ENCODE measurements around the gene CACNG1. TPM values are rescaled to one million over a fixed set of nuclear protein-coding genes. Genes with fewer than 3 reads are reported as not detected.
A peak's percentile ranks its signal among the peaks of the same experiment; 100 is the strongest.

CACNG1 gene
- total and polyA plus RNA-seq, 9 donors = 109 to 242 (median 197) TPM

DNA sequence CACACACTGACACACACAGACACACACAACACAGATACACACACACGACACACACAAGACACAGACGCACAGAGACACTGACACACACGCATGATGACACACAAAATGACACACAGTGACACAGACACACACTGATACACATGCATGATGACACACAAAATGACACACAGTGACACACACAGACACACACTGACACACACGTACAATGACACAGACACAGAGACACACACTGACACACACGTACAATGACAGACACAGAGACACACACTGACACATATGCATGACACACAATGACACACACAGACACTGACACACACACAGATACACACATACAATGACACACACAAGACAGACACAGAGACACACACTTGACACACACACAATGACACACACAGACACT lies 10.3 kb downstream of the CACNG1 start:
- H3K27ac ChIP-seq (ENCODE audit: low read length) = peak overlapping the region; percentile 25

DNA sequence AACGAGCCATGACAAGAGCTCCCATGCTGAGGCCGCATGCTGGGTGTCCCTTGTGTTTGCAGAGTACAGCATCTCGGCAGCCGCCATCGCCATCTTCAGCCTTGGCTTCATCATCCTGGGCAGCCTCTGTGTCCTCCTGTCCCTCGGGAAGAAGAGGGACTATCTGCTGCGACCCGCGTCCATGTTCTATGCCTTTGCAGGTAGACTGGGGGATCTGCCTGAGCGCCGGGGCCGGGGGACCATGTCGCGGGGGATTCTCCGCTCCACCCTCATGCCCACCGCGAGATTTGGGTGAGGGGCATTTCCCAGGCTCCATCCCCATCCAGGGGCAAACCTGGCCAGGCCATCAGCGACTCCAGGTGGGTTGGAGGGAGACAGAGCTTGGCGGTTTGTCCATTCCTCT lies 10.7 kb downstream of the CACNG1 start:
- H3K4me3 ChIP-seq (ENCODE audit: low read length) = no peak overlapping the region
- DNase-seq = no peak
- no peaks in the 10 kb centered on the region for H3K9me3 ChIP-seq (replicated peaks; ENCODE audit: control insufficient read depth, low read depth, low read length)
- peak overlapping the region; percentile 3 for H3K27ac ChIP-seq (ENCODE audit: low read length)
- 89% methylated on average over 15 of the region's 19 CpGs for WGBS (ENCODE audit: insufficient coverage)
- H3K4me1 ChIP-seq (ENCODE audit: control insufficient read depth, insufficient read depth, low read length) = peaks cover 64% of the 10 kb centered on the region
- H3K27me3 ChIP-seq (ENCODE audit: control insufficient read depth, insufficient read depth, low read length) = no peaks in the 10 kb centered on the region
- peaks cover 23% of the 10 kb centered on the region for H3K36me3 ChIP-seq (ENCODE audit: control insufficient read depth, insufficient read depth, low read length)

More for the DNA sequence above, 10.3 kb downstream of the CACNG1 start:
- no peak for DNase-seq
- no peaks in the 10 kb centered on the region for H3K27me3 ChIP-seq (ENCODE audit: control insufficient read depth, insufficient read depth, low read length)
- peaks cover 27% of the 10 kb centered on the region for H3K36me3 ChIP-seq (ENCODE audit: control insufficient read depth, insufficient read depth, low read length)
- H3K9me3 ChIP-seq (replicated peaks; ENCODE audit: control insufficient read depth, low read depth, low read length) = peaks cover 2% of the 10 kb centered on the region
- H3K4me1 ChIP-seq (ENCODE audit: control insufficient read depth, insufficient read depth, low read length) = peaks cover 67% of the 10 kb centered on the region
- H3K4me3 ChIP-seq (ENCODE audit: low read length) = no peak overlapping the region
- WGBS (ENCODE audit: insufficient coverage) = 82% methylated on average over 5 of the region's 5 CpGs

DNA sequence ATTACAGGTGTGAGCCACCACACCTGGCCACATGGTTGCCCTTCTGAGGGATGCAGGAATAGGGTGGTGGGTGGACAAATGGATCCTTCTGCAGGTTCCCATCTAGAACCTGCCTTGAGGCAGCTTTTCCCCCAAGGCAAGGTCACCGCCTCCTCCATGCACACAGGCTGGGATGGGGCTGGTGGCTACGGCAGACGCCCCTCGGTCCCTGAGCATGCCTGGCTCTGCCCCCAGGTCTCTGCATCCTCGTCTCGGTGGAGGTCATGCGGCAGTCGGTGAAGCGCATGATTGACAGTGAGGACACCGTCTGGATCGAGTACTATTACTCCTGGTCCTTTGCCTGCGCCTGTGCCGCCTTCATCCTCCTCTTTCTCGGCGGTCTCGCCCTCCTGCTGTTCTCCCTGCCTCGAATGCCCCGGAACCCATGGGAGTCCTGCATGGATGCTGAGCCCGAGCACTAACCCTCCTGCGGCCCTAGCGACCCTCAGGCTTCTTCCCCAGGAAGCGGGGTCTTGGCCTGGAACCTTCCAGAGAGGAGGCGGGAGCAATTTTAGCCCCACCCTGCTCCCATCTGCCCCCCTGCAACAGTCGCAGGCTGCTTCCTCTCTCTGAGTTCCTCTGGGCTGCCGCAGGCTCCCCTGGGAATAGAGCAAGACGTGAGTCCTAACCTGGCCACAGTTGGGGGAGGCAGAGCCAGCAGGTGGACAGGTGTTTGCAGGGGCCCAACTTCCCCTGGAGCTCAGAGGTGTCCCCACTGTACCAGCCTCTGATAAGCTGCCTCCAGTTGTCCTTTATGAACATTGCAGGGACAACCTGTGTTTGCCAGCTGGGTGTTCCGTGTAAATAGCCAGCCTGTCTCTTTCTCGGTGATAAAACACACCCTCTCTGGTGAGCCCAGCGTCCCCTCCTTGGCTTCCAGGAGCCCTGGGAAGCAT lies 11.7 kb downstream of the CACNG1 start:
- H3K4me1 ChIP-seq (ENCODE audit: control insufficient read depth, insufficient read depth, low read length) = peaks cover 55% of the 10 kb centered on the region
- no peak overlapping the region for H3K4me3 ChIP-seq (ENCODE audit: low read length)
- H3K9me3 ChIP-seq (replicated peaks; ENCODE audit: control insufficient read depth, low read depth, low read length) = peaks cover 2% of the 10 kb centered on the region
- H3K36me3 ChIP-seq (ENCODE audit: control insufficient read depth, insufficient read depth, low read length) = peaks cover 28% of the 10 kb centered on the region
- peak overlapping the region; percentile 73 for H3K27ac ChIP-seq (ENCODE audit: low read length)
- H3K27me3 ChIP-seq (ENCODE audit: control insufficient read depth, insufficient read depth, low read length) = no peaks in the 10 kb centered on the region
- DNase-seq = peak; percentile 18
- 84% methylated on average over 25 of the region's 29 CpGs for WGBS (ENCODE audit: insufficient coverage)

DNA sequence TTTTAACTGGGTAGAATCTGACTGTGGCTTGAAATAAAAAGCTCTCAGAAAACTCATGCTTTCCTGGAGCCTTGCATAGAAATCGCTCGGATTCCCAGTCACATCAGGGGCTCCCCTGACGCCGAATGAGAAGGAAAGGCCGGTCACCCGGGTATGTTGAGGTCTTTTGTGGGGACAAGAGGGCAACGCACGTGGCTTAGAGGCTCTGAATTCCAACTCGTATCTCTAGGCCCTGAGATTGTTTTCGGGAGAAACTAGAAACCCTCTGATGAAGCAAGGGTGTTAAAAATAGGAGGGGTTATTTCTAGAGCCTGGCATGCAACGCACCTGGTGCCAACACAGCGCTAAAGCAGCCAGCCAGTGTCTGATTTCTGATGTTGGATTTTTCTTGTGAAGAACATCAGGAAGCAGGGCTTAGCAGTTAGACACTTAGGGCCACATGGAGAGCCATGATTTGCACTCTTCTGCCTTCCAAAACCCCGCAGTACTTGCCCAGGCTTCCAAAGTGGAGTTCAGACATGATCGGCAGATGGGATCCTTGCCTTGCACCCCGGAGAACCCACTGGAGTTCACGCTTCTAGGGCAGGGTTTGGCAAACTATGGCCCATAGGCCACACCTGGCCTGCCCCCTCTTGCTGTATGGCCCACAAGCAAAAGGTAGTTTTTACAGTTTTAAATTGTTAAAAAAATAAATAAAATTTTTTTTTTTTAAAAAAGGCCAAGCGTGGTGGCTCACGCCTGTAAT lies 12.6 kb downstream of the CACNG1 start:
- H3K27ac ChIP-seq (ENCODE audit: low read length) = peak overlapping the region; percentile 73
- peaks cover 2% of the 10 kb centered on the region for H3K9me3 ChIP-seq (replicated peaks; ENCODE audit: control insufficient read depth, low read depth, low read length)
- peaks cover 24% of the 10 kb centered on the region for H3K36me3 ChIP-seq (ENCODE audit: control insufficient read depth, insufficient read depth, low read length)
- no peak overlapping the region for H3K4me3 ChIP-seq (ENCODE audit: low read length)
- H3K4me1 ChIP-seq (ENCODE audit: control insufficient read depth, insufficient read depth, low read length) = peaks cover 48% of the 10 kb centered on the region
- WGBS (ENCODE audit: insufficient coverage) = 78% methylated on average over 16 of the region's 18 CpGs
- peak; percentile 59 for DNase-seq
- H3K27me3 ChIP-seq (ENCODE audit: control insufficient read depth, insufficient read depth, low read length) = no peaks in the 10 kb centered on the region

DNA sequence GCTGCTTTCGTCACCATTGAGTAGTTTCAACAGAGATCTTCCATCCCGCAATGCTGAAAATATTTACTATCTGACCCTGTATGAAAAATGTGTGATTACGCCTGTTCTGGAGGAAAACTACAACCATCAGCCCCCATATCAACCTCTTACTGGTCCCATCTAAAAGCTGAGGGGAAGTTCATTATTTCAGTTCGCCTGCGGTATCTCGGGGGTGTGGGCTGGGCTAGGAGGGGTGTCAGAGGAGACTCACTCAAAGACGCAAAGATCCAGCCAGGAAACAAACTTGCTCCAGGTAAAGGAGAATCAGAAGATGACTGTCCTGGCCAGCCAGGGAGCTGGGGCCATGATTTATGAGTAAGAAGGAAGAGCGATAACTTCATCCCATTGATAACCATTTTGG lies 13.7 kb downstream of the CACNG1 start:
- peaks cover 21% of the 10 kb centered on the region for H3K36me3 ChIP-seq (ENCODE audit: control insufficient read depth, insufficient read depth, low read length)
- DNase-seq = no peak
- 94% methylated on average over 4 of the region's 8 CpGs for WGBS (ENCODE audit: insufficient coverage)
- no peaks in the 10 kb centered on the region for H3K27me3 ChIP-seq (ENCODE audit: control insufficient read depth, insufficient read depth, low read length)
- no peak overlapping the region for H3K4me3 ChIP-seq (ENCODE audit: low read length)
- H3K4me1 ChIP-seq (ENCODE audit: control insufficient read depth, insufficient read depth, low read length) = peaks cover 42% of the 10 kb centered on the region
- peaks cover 2% of the 10 kb centered on the region for H3K9me3 ChIP-seq (replicated peaks; ENCODE audit: control insufficient read depth, low read depth, low read length)
- H3K27ac ChIP-seq (ENCODE audit: low read length) = no peak overlapping the region

DNA sequence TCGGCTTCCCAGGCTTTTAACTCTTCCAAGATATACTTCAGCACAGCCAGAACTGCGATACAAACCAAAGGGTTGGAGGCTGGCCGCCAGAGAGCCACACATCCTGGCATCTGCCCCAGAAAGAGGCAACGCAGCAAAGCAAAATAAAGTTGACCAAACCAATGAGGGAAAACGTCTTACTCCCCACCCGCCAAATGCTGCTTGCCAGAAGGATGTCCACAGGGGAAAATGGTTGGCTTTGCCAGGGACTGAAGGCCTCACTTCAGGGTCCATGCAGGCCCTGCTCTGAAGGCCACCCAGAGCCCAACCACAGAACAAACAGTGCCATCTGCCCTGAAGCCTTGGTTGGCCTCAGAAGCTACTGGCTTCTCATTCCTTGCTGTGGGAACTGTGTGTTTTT lies 15.0 kb downstream of the CACNG1 start:
- WGBS (ENCODE audit: insufficient coverage) = 92% methylated on average over 2 of the region's 6 CpGs

DNA sequence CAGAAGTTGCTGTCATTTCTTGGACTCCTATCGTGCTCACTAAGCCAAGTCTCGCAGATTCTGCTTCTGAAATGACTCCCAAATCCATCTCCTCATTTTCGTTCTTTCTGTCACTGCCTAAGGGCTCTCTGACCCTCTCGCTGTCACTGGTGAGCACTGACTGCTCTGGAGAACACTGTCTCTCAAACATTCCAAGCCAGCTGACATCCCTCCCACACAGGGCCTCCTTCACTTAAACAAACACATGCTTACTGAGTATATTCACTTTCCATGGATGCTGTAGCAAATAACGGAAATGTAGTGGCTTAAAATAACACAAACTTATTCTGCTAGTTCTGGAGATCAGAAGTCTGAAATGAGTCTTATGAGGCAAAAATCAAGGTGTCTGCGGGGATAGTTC lies 18.8 kb downstream of the CACNG1 start:
- no peak overlapping the region for H3K27ac ChIP-seq (ENCODE audit: low read length)
- no peaks in the 10 kb centered on the region for H3K27me3 ChIP-seq (ENCODE audit: control insufficient read depth, insufficient read depth, low read length)
- H3K4me3 ChIP-seq (ENCODE audit: low read length) = no peak overlapping the region
- H3K9me3 ChIP-seq (replicated peaks; ENCODE audit: control insufficient read depth, low read depth, low read length) = peaks cover 2% of the 10 kb centered on the region
- H3K4me1 ChIP-seq (ENCODE audit: control insufficient read depth, insufficient read depth, low read length) = peaks cover 4% of the 10 kb centered on the region
- DNase-seq = no peak
- peaks cover 5% of the 10 kb centered on the region for H3K36me3 ChIP-seq (ENCODE audit: control insufficient read depth, insufficient read depth, low read length)
- WGBS (ENCODE audit: insufficient coverage) = 77% methylated on average over 6 of the region's 6 CpGs

More for the DNA sequence above, 15.0 kb downstream of the CACNG1 start:
- Histone ChIP-seq H3K27ac (ENCODE audit: low read length) (peak overlapping the region; percentile 3), H3K9me3 (replicated peaks; ENCODE audit: control insufficient read depth, low read depth, low read length) (peaks cover 2% of the 10 kb centered on the region), H3K4me1 (ENCODE audit: control insufficient read depth, insufficient read depth, low read length) (peaks cover 32% of the 10 kb centered on the region), H3K4me3 (ENCODE audit: low read length) (no peak overlapping the region), H3K27me3 (ENCODE audit: control insufficient read depth, insufficient read depth, low read length) (no peaks in the 10 kb centered on the region), H3K36me3 (ENCODE audit: control insufficient read depth, insufficient read depth, low read length) (peaks cover 21% of the 10 kb centered on the region)
- DNase-seq = no peak

DNA sequence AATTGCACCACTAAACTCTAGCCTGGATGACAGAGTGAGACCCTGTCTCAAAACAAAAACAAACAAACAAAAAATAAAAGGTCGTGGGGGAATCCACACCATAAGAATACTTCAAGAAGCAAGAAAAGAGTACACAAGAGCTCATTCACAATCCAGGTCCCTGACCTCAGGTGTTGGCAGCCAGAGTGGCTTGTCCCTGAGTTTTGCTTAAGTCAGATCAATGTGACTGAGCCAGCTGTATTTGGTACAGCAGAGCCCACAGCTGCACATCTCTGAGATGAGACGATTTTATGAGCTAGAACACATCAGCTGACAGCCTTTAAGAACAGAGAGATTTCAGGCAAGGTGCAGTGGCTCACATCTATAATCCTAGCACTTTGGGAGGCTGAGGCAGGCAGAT lies 22.4 kb downstream of the CACNG1 start:
- H3K9me3 ChIP-seq (replicated peaks; ENCODE audit: control insufficient read depth, low read depth, low read length) = no peaks in the 10 kb centered on the region
- 29% methylated on average over 2 of the region's 2 CpGs for WGBS (ENCODE audit: insufficient coverage)
- no peak overlapping the region for H3K27ac ChIP-seq (ENCODE audit: low read length)

DNA sequence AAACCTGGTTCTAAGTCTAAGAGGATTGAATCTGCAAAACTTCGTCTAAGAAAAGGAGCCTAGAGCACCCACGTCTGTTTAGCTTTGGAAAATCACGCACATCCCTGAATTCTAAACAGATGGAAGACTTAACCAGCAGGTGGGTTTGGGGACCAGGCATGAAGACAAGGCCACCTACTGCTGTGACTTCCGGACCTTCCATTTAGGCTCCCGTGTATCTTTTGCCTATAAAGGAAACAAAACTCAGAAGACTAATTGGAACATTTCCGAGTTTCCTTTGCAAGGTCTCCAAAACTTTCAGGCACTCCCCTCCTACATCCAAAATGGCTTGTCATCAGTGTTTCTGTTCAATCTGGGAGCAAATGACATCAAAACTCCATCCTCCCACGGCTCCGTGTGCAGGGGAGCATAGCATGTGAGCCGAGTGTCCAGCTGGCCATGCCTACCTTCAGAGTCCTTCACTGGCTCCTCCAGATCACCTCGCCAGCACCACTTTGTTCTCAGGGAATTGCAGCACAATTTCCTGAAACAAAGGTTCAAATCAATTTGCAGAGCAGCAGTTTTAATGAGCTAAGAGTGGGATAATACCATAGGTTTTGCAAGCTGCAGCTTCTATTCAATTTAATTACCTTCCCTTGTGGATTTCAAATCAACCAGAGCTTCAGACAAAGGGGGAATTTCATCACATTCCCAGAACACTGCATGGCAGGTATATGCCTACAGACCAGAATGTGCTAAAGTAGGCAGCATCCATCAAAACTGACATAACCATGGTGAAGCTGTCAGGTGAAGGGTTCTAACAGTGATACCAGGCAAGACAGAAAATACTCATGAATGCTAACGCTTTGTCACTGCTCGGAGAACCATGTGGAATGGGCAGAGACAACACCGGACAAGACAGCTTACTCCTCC lies 23.5 kb downstream of the CACNG1 start:
- Histone ChIP-seq H3K36me3 (ENCODE audit: control insufficient read depth, insufficient read depth, low read length) (peaks cover 3% of the 10 kb centered on the region), H3K4me3 (ENCODE audit: low read length) (no peak overlapping the region), H3K27ac (ENCODE audit: low read length) (no peak overlapping the region), H3K9me3 (replicated peaks; ENCODE audit: control insufficient read depth, low read depth, low read length) (no peaks in the 10 kb centered on the region), H3K27me3 (ENCODE audit: control insufficient read depth, insufficient read depth, low read length) (no peaks in the 10 kb centered on the region), H3K4me1 (ENCODE audit: control insufficient read depth, insufficient read depth, low read length) (peaks cover 4% of the 10 kb centered on the region)
- no peak for DNase-seq
- 69% methylated on average over 7 of the region's 13 CpGs for WGBS (ENCODE audit: insufficient coverage)

More for the DNA sequence above, 22.4 kb downstream of the CACNG1 start:
- Histone ChIP-seq H3K4me1 (ENCODE audit: control insufficient read depth, insufficient read depth, low read length) (peaks cover 4% of the 10 kb centered on the region), H3K4me3 (ENCODE audit: low read length) (no peak overlapping the region), H3K36me3 (ENCODE audit: control insufficient read depth, insufficient read depth, low read length) (no peaks in the 10 kb centered on the region), H3K27me3 (ENCODE audit: control insufficient read depth, insufficient read depth, low read length) (no peaks in the 10 kb centered on the region)
- DNase-seq = no peak
